ENCODE results near the gene ME3.

ME3 gene

GRCh38 chr11:86617502-86617901, 54.9 kb downstream of the ME3 start:
- no peak for DNase-seq

- no peak for DNase-seq
These were observed 56.9 kb downstream of the ME3 start for GRCh38 chr11:86615487-86615886.

- DNase-seq: no peak
These were observed 61.7 kb downstream of the ME3 start for GRCh38 chr11:86610559-86611341.

GRCh38 chr11:86608251-86608799, 64.1 kb downstream of the ME3 start:
- peak; percentile 24 to 47 for DNase-seq

- no peak for DNase-seq
These were observed 65.5 kb downstream of the ME3 start for GRCh38 chr11:86606836-86607481.

GRCh38 chr11:86606270-86606835, 66.1 kb downstream of the ME3 start:
- no peak for DNase-seq

GRCh38 chr11:86596861-86597586, 75.4 kb downstream of the ME3 start:
- DNase-seq: no peak

GRCh38 chr11:86595955-86596354, 76.5 kb downstream of the ME3 start:
- DNase-seq: no peak

GRCh38 chr11:86595451-86595850, 77.0 kb downstream of the ME3 start:
- no peak for DNase-seq

GRCh38 chr11:86594746-86595145, 77.7 kb downstream of the ME3 start:
- no peak for DNase-seq

- DNase-seq: no peak
These were observed 78.6 kb downstream of the ME3 start for GRCh38 chr11:86593833-86594232.

GRCh38 chr11:86592659-86593451, 79.6 kb downstream of the ME3 start:
- DNase-seq: peak; percentile 54 to 77

GRCh38 chr11:86592047-86592591, 80.3 kb downstream of the ME3 start:
- no peak for DNase-seq

- no peak for DNase-seq
These were observed 80.8 kb downstream of the ME3 start for GRCh38 chr11:86591631-86592030.

GRCh38 chr11:86589856-86590589, 82.4 kb downstream of the ME3 start:
- no peak for DNase-seq

- DNase-seq: no peak
These were observed 83.2 kb downstream of the ME3 start for GRCh38 chr11:86589204-86589603.

- DNase-seq: no peak
These were observed 83.8 kb downstream of the ME3 start for GRCh38 chr11:86588566-86589090.

- no peak for DNase-seq
These were observed 84.9 kb downstream of the ME3 start for GRCh38 chr11:86587264-86588193.

GRCh38 chr11:86586307-86586706, 86.1 kb downstream of the ME3 start:
- no peak for DNase-seq

GRCh38 chr11:86582898-86583297, 89.5 kb downstream of the ME3 start:
- DNase-seq: no peak
